Mesodermal cell (in vitro differentiated cells): Measurements from ENCODE around the gene WNT11.

Source experiments
- H3K27ac ChIP-seq: 2 replicates; pipeline ENCODE4 v1.7.0; 2013; ENCODE audit warnings: mild to moderate bottlenecking, low read depth, low read length, moderate library complexity; ENCODE audit not compliant: severe bottlenecking
- H3K36me3 ChIP-seq: 2 replicates; pipeline ENCODE4 v1.7.1; 2013; ENCODE audit warnings: mild to moderate bottlenecking, low read length, moderate library complexity; ENCODE audit not compliant: control insufficient read depth, insufficient read depth
- H3K4me1 ChIP-seq: one replicate; pipeline ENCODE4 v1.7.1; 2013; ENCODE audit warnings: mild to moderate bottlenecking, low read length; ENCODE audit not compliant: insufficient read depth, control insufficient read depth, poor library complexity, severe bottlenecking
- H3K4me3 ChIP-seq: 2 replicates; pipeline ENCODE4 v1.7.0; 2013; ENCODE audit warnings: low read length, control low read depth, mild to moderate bottlenecking; ENCODE audit not compliant: insufficient read depth, poor library complexity, severe bottlenecking; ENCODE audit errors: extremely low read depth
- H3K9me3 ChIP-seq: 2 replicates; pipeline ENCODE4 v1.7.1; 2013; ENCODE audit warnings: mild to moderate bottlenecking, low read length, moderate library complexity; ENCODE audit not compliant: control insufficient read depth
- WGBS, 2 experiments: methylation state at CpG; one replicate each; pipeline ENCODE4 v1.1.5; 2013; ENCODE audit warnings: missing lambda C conversion rate in 2 of 2; ENCODE audit not compliant: insufficient coverage in 2 of 2; 5-methylcytosine and 5-hydroxymethylcytosine counted together

WNT11 gene

GRCh38 chr11:76159983-76160661 lies 46.2 kb downstream of the WNT11 start:
- H3K9me3 ChIP-seq, result no peaks in the 10 kb centered on the region
- peaks cover 8% of the 10 kb centered on the region for H3K4me1 ChIP-seq
- WGBS, 2 experiments, result 79 to 83% methylated on average over 12 of the region's 14 CpGs
- no peaks in the 10 kb centered on the region for H3K36me3 ChIP-seq
- no peak overlapping the region for H3K27ac ChIP-seq
- no peak overlapping the region for H3K4me3 ChIP-seq

- Histone ChIP-seq H3K4me1 (peaks cover 8% of the 10 kb centered on the region), H3K36me3 (no peaks in the 10 kb centered on the region), H3K9me3 (no peaks in the 10 kb centered on the region), H3K27ac (no peak overlapping the region), H3K4me3 (no peak overlapping the region)
- WGBS, 2 experiments, result 83 to 87% methylated on average over 12 of the region's 14 CpGs
Measured at GRCh38 chr11:76159303-76159937, 46.9 kb downstream of the WNT11 start.

GRCh38 chr11:76158394-76159302 lies 47.7 kb downstream of the WNT11 start:
- Histone ChIP-seq H3K36me3 (no peaks in the 10 kb centered on the region), H3K4me1 (peaks cover 11% of the 10 kb centered on the region), H3K27ac (no peak overlapping the region), H3K4me3 (no peak overlapping the region), H3K9me3 (no peaks in the 10 kb centered on the region)
- WGBS, 2 experiments, result 90 to 92% methylated on average over 19 to 20 of the region's 24 CpGs

- Histone ChIP-seq H3K4me3 (no peak overlapping the region), H3K9me3 (no peaks in the 10 kb centered on the region), H3K4me1 (peaks cover 17% of the 10 kb centered on the region), H3K27ac (no peak overlapping the region), H3K36me3 (no peaks in the 10 kb centered on the region)
- WGBS, 2 experiments, result 87 to 97% methylated on average over 4 to 7 of the region's 7 CpGs
Measured at GRCh38 chr11:76157891-76158290, 48.4 kb downstream of the WNT11 start.

GRCh38 chr11:76156971-76157427 lies 49.3 kb downstream of the WNT11 start:
- no peak overlapping the region for H3K27ac ChIP-seq
- H3K4me3 ChIP-seq, result no peak overlapping the region
- peaks cover 18% of the 10 kb centered on the region for H3K4me1 ChIP-seq
- 86 to 87% methylated on average over 8 to 12 of the region's 12 CpGs for WGBS, 2 experiments
- no peaks in the 10 kb centered on the region for H3K9me3 ChIP-seq
- H3K36me3 ChIP-seq, result no peaks in the 10 kb centered on the region

GRCh38 chr11:76155500-76156227 lies 50.6 kb downstream of the WNT11 start:
- Histone ChIP-seq H3K4me1 (peaks cover 18% of the 10 kb centered on the region), H3K9me3 (no peaks in the 10 kb centered on the region)

GRCh38 chr11:76153571-76153923 lies 52.8 kb downstream of the WNT11 start:
- H3K4me1 ChIP-seq, result peaks cover 18% of the 10 kb centered on the region
- no peaks in the 10 kb centered on the region for H3K36me3 ChIP-seq
- H3K27ac ChIP-seq, result peak overlapping the region; percentile 71
- 53 to 58% methylated on average over 5 of the region's 6 CpGs for WGBS, 2 experiments
- no peak overlapping the region for H3K4me3 ChIP-seq
- H3K9me3 ChIP-seq, result no peaks in the 10 kb centered on the region

More at GRCh38 chr11:76155500-76156227, 50.6 kb downstream of the WNT11 start:
- H3K4me3 ChIP-seq, result no peak overlapping the region
- no peaks in the 10 kb centered on the region for H3K36me3 ChIP-seq
- H3K27ac ChIP-seq, result peak overlapping the region; percentile 46
- WGBS, 2 experiments, result 89 to 93% methylated on average over 9 to 11 of the region's 11 CpGs

GRCh38 chr11:76152741-76153570 lies 53.3 kb downstream of the WNT11 start:
- H3K4me1 ChIP-seq, result peaks cover 18% of the 10 kb centered on the region
- H3K4me3 ChIP-seq, result no peak overlapping the region
- no peaks in the 10 kb centered on the region for H3K9me3 ChIP-seq
- 79 to 84% methylated on average over 10 of the region's 13 CpGs for WGBS, 2 experiments
- H3K27ac ChIP-seq, result peak overlapping the region; percentile 71
- no peaks in the 10 kb centered on the region for H3K36me3 ChIP-seq

GRCh38 chr11:76152086-76152681 lies 54.1 kb downstream of the WNT11 start:
- WGBS, 2 experiments, result 37 to 43% methylated on average over 16 to 22 of the region's 30 CpGs
- peaks cover 17% of the 10 kb centered on the region for H3K4me1 ChIP-seq
- H3K4me3 ChIP-seq, result no peak overlapping the region
- no peaks in the 10 kb centered on the region for H3K36me3 ChIP-seq
- H3K9me3 ChIP-seq, result no peaks in the 10 kb centered on the region
- H3K27ac ChIP-seq, result no peak overlapping the region
